Uterus (tissue), 4 donors: ENCODE results near the gene JPH2. TPM values are rescaled to one million over a fixed set of nuclear protein-coding genes. Genes with fewer than 3 reads are reported as not detected.

ENCODE experiments used
- DNase-seq, 2 donors: peaks; one replicate each; pipeline ENCODE4 v3.0.0-alpha.2; 2019 to 2020
- H3K27ac ChIP-seq, 2 donors: fragments of 200-600 bp; sonication (generic); 1 replicate in 1 of 2; 2 replicates in 1 of 2; pipeline ENCODE4 v1.5.1; 2016 to 2018
- H3K27me3 ChIP-seq, 2 donors: fragments of 200-600 bp; sonication (generic); one replicate each; pipeline ENCODE4 v1.5.1; 2018 to 2019; ENCODE audit warnings: control low read depth in 1 of 2
- H3K36me3 ChIP-seq, 2 donors: fragments of 200-600 bp; sonication (generic); one replicate each; pipeline ENCODE4 v1.5.1; 2019; ENCODE audit warnings: control low read depth in 1 of 2
- H3K4me1 ChIP-seq, 2 donors: fragments of 200-600 bp; sonication (generic); one replicate each; pipeline ENCODE4 v1.5.1; 2018 to 2019; ENCODE audit warnings: control low read depth in 1 of 2
- H3K4me3 ChIP-seq, 2 donors: fragments of 200-600 bp; sonication (generic); 1 replicate in 1 of 2; 2 replicates in 1 of 2; pipeline ENCODE4 v1.5.1; 2018 to 2019; ENCODE audit warnings: mild to moderate bottlenecking in 1 of 2
- H3K9me3 ChIP-seq, 2 donors: fragments of 200-600 bp; sonication (generic); one replicate each; pipeline ENCODE4 v1.5.1; 2019; ENCODE audit warnings: control low read depth in 1 of 2
- POLR2A ChIP-seq, 2 donors: fragments of 450-650 bp; IDR thresholded peaks; one replicate each; pipeline ENCODE4 v1.6.1; 2016; ENCODE audit warnings: antibody characterized with exemption in 2 of 2, mild to moderate bottlenecking in 1 of 2, moderate library complexity in 1 of 2
- intact Hi-C: fragments of 100-400 bp; cut with DNase I; formaldehyde crosslinking; loops from one replicate; pipeline ENCODE4 v1.15.1; 2023; ENCODE audit warnings: low total_unique reads
- total RNA-seq, 4 donors: library from RNA; depleted of rRNA in 3 of 4; stranded (reverse); fragments of >200 nt in 3 of 4; gene quantifications; one replicate each; pipeline versions ENCODE4 v1.1.0 to v1.2.4, GENCODE V29; 2014 to 2023
- TF ChIP-seq, protein P1 (sequence below), 4 experiments: fragments of 200-600 bp in 2 of 4; fragments of 450-650 bp in 2 of 4; sonication (generic) in 2 of 4; IDR thresholded peaks; one replicate each; pipeline ENCODE4 v1.5.1; 2016 to 2019; ENCODE audit warnings: antibody characterized with exemption in 4 of 4, mild to moderate bottlenecking in 2 of 4, moderate library complexity in 1 of 4
- donor health status: DM: yes; HTN: yes; CAD: no.

JPH2 gene
- total RNA-seq, 4 donors from 2014 or later: 17.6 to 133 (median 61.2) TPM

DNA sequence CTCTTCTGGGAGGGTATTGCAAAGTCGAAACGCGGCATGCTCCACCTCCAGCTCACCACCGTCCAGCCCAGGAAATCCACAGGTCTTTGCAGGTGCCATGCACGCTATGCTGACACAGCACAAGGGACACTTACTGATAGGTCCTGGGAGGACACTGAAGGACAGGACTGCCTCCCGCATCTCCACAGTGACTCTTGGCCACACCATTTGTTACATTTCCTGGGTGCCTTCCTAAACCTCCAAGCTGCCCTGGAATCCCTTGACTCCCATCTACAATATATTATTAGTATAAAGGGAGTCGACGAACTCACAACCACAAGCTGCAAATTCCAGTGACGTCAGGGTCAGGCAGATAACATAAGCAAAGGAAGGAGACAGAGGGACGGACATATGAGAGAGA, 106.9 kb downstream of the JPH2 start:
- no peak overlapping the region for H3K27ac ChIP-seq

DNA sequence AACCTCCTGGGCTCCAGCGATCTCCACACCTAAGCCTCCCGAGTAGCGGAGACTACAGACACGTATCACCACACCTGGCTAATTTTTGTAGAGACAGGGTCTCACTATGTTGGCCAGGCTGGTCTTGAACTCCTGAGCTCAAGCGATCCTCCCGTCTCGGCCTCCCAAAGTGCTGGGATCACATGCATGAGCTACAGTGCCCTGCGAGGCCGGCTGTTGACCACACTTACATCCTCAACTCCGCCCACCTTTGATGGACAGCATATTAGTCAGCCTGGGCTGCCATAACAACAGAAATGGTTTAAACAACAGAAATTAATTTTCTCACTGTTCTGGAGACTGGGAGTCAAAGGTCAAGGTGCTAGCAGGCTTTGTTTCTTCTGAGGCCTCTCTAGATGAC, 107.7 kb downstream of the JPH2 start:
- no peaks in the 10 kb centered on the region for H3K27me3 ChIP-seq
- TF ChIP-seq POLR2A (IDR thresholded peaks at IDR 0.05): no peak
- TF ChIP-seq, protein P1, sequence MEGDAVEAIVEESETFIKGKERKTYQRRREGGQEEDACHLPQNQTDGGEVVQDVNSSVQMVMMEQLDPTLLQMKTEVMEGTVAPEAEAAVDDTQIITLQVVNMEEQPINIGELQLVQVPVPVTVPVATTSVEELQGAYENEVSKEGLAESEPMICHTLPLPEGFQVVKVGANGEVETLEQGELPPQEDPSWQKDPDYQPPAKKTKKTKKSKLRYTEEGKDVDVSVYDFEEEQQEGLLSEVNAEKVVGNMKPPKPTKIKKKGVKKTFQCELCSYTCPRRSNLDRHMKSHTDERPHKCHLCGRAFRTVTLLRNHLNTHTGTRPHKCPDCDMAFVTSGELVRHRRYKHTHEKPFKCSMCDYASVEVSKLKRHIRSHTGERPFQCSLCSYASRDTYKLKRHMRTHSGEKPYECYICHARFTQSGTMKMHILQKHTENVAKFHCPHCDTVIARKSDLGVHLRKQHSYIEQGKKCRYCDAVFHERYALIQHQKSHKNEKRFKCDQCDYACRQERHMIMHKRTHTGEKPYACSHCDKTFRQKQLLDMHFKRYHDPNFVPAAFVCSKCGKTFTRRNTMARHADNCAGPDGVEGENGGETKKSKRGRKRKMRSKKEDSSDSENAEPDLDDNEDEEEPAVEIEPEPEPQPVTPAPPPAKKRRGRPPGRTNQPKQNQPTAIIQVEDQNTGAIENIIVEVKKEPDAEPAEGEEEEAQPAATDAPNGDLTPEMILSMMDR (IDR thresholded peaks at IDR 0.05): no peak
- no peaks in the 10 kb centered on the region for H3K36me3 ChIP-seq
- intact Hi-C loops: no loop called here
- H3K4me1 ChIP-seq: no peaks in the 10 kb centered on the region
- H3K27ac ChIP-seq: no peak overlapping the region
- no peak overlapping the region for H3K4me3 ChIP-seq
- no peaks in the 10 kb centered on the region for H3K9me3 ChIP-seq
- no peak for DNase-seq

More for the DNA sequence above, 106.9 kb downstream of the JPH2 start:
- TF ChIP-seq, protein P1 (IDR thresholded peaks at IDR 0.05): no peak
- no peak for TF ChIP-seq POLR2A (IDR thresholded peaks at IDR 0.05)
- no peaks in the 10 kb centered on the region for H3K9me3 ChIP-seq
- H3K27me3 ChIP-seq: no peaks in the 10 kb centered on the region
- H3K4me3 ChIP-seq: no peak overlapping the region
- H3K36me3 ChIP-seq: no peaks in the 10 kb centered on the region
- no peaks in the 10 kb centered on the region for H3K4me1 ChIP-seq
- intact Hi-C loops: loop anchor here (5.0 kb wide), 1 partner anchor 328 kb away; no protein-coding TSS in a partner anchor
- no peak for DNase-seq

DNA sequence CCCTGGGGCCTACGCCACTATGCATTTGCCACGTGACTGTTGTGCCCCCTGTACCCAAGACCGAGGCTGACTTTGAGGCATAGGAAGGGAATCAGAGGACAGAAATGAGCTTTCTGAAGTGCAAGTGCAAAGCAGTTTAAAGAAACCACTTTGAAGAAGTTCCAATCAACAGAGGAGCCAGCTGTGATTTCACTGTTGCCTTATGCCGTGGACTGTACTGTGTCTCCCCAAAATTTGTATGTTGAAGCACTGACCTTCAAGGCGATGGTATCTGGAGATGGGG, 111.1 kb downstream of the JPH2 start:
- Histone ChIP-seq H3K27ac (no peak overlapping the region), H3K4me3 (no peak overlapping the region)

DNA sequence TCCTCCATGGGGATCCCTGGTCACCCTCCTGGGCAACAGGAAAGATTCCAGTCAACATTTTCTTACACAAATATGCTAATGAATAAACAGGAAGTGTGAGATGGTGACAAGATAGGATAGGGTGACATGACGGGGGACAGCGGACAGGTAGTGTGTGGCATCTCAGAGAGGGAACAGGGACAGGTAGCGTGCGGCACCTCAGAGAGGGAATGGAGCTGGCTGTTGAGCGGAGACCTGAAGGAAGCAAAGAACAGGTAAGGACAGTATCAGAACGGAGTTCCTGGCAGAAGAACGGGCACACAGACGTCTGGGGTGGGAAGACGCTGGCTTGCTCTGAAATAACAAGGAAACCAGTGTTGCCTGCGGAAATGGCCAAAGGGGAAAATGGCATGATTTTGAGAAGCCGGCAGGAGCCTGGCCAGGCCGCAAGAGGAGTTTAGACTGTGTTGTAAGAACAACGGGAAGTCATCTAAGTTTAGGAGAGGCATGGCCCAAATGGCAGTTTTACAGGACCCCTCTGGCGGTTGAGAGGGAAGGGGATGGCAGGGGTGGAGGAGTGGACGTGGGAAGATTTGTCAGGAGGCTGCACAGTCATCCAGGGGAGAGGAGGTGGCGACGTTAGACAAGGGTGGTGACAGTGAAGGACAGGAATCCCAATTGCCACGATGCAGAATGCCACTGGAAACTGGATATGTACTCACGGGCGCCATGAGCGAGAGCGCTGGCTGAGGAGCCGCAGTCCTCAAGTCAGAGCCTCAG, 111.6 kb downstream of the JPH2 start:
- H3K36me3 ChIP-seq: no peaks in the 10 kb centered on the region
- no peak overlapping the region for H3K4me3 ChIP-seq
- no peak overlapping the region for H3K27ac ChIP-seq
- no peaks in the 10 kb centered on the region for H3K9me3 ChIP-seq
- peak in 1 of 2 donors; percentile 8 for DNase-seq
- H3K4me1 ChIP-seq: no peaks in the 10 kb centered on the region
- H3K27me3 ChIP-seq: no peaks in the 10 kb centered on the region
- no peak for TF ChIP-seq POLR2A (IDR thresholded peaks at IDR 0.05)
- TF ChIP-seq, protein P1 (IDR thresholded peaks at IDR 0.05): no peak
- intact Hi-C loops: no loop called here

More for the DNA sequence above, 111.1 kb downstream of the JPH2 start:
- TF ChIP-seq, protein P1 (IDR thresholded peaks at IDR 0.05): no peak
- TF ChIP-seq POLR2A (IDR thresholded peaks at IDR 0.05): no peak
- H3K9me3 ChIP-seq: no peaks in the 10 kb centered on the region
- no peak for DNase-seq
- no peaks in the 10 kb centered on the region for H3K36me3 ChIP-seq
- no peaks in the 10 kb centered on the region for H3K27me3 ChIP-seq
- intact Hi-C loops: no loop called here
- H3K4me1 ChIP-seq: no peaks in the 10 kb centered on the region

DNA sequence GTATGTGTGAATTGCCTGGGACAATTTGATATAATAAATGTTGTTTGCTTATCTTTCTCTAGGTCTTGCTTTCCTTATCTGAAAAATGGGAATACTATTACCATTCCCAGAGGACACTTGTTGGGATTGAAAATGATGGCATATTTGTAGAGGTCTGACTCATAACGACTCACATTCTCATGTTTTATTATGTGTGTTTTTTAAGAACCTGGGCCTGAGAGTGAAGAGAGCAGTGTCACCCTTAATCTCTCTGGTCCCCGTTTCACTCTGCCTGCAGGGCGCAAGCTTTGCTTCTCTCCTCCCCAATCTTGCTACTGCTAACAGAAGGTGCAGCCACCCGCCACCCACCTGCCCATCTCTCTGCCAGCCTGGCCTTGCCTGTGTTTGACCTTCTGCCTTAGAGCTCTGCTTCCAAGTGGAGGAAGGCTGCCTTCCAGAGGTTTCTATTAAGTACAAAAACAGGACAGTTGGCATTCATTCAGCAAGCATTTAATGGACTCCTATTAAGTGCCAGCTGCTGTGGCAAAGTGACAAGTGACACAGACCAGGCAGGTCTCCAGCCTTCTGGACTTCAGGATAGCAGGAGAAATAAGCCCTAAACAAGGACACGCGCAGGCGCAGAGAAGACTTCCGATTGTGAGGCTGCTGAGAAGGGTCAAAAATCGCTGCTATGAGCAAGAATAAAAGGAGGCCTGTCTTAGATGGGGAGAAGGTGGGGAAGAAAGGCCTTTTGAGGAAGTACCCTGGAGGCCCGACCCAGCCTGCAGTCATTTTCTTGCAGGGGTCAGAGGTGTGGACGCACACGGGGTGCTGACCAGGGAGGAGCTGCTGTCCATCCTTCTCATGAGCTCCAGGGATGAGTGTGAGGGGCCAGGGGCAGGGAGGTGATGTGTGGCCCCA, 112.5 kb downstream of the JPH2 start:
- TF ChIP-seq, protein P1 (IDR thresholded peaks at IDR 0.05): no peak
- TF ChIP-seq POLR2A (IDR thresholded peaks at IDR 0.05): no peak
- no peaks in the 10 kb centered on the region for H3K9me3 ChIP-seq
- DNase-seq: peak in 1 of 2 donors; percentile 1
- H3K4me3 ChIP-seq: no peak overlapping the region
- no peaks in the 10 kb centered on the region for H3K36me3 ChIP-seq
- no peaks in the 10 kb centered on the region for H3K4me1 ChIP-seq
- H3K27ac ChIP-seq: no peak overlapping the region
- intact Hi-C loops: no loop called here
- no peaks in the 10 kb centered on the region for H3K27me3 ChIP-seq
